B cell (primary cell): ENCODE data around the gene PPP2R2C. TPM values are rescaled to one million over a fixed set of nuclear protein-coding genes. Genes with fewer than 3 reads are reported as not detected.
A peak's percentile ranks its signal among the peaks of the same experiment; 100 is the strongest.

ENCODE experiments used
- ATAC-seq: fragments of 200-7000 bp; cut with Tn5 transposase; one replicate; pipeline ENCODE4 v1.10.0; 2021; ENCODE audit warnings: low read depth, mild to moderate bottlenecking, moderate number of reproducible peaks, moderate library complexity
- CTCF ChIA-PET: fragments of 350-600 bp; sonication (Branson Sonifier 250); formaldehyde crosslinking; loops from one replicate; lab custom pipeline; 2021; ENCODE audit warnings: antibody characterized with exemption, inconsistent platforms; lab: Charles Lee
- POLR2A ChIA-PET: fragments of 350-600 bp; sonication (Branson Sonifier 250); formaldehyde crosslinking; loops from one replicate; lab custom pipeline; 2021; ENCODE audit warnings: antibody characterized with exemption; lab: Charles Lee
- DNase-seq: peaks from one replicate; pipeline ENCODE4 v3.0.0; 2013
- H2AFZ ChIP-seq: 2 replicates; pipeline ENCODE4 v1.6.1; 2012; ENCODE audit warnings: mild to moderate bottlenecking, low read depth, low read length; ENCODE audit not compliant: insufficient read depth, poor library complexity, severe bottlenecking
- H3K27ac ChIP-seq, 2 donors: 1 replicate in 1 of 2; 2 replicates in 1 of 2; pipeline ENCODE4 v1.5.1; 2012 to 2013; ENCODE audit warnings: low read length in 2 of 2, mild to moderate bottlenecking in 2 of 2, moderate library complexity in 1 of 2
- H3K27me3 ChIP-seq, 4 experiments: fragments of 200-600 bp in 1 of 4; sonication (generic) in 1 of 4; replicated peaks in 1 of 4; 1 replicate in 2 of 4; 2 replicates in 2 of 4; pipeline versions ENCODE4 v1.6.1 to v1.7.0; 2013 to 2016; ENCODE audit warnings: low read length in 3 of 4, mild to moderate bottlenecking in 2 of 4, mixed read lengths in 1 of 4, moderate library complexity in 1 of 4; ENCODE audit not compliant: insufficient read depth in 4 of 4, control insufficient read depth in 3 of 4; ENCODE audit errors: control extremely low read depth in 1 of 4
- H3K36me3 ChIP-seq, 2 experiments: replicated peaks in 1 of 2; 1 replicate in 1 of 2; 2 replicates in 1 of 2; pipeline versions ENCODE4 v1.6.1 to v1.7.1; 2013; ENCODE audit warnings: low read length in 1 of 2; ENCODE audit not compliant: insufficient read depth in 2 of 2, control insufficient read depth in 1 of 2; ENCODE audit errors: control extremely low read depth in 1 of 2, extremely low read depth in 1 of 2
- H3K4me1 ChIP-seq, 2 donors: fragments of 200-600 bp in 1 of 2; sonication (generic) in 1 of 2; 1 replicate in 1 of 2; 2 replicates in 1 of 2; pipeline versions ENCODE4 v1.5.1 to v1.6.1; 2013 to 2017; ENCODE audit warnings: low read length in 2 of 2; ENCODE audit not compliant: control insufficient read depth in 2 of 2, insufficient read depth in 2 of 2
- H3K4me2 ChIP-seq: replicated peaks from 2 replicates; pipeline ENCODE3; 2012; ENCODE audit warnings: mild to moderate bottlenecking, low read depth, low read length; ENCODE audit not compliant: poor library complexity, severe bottlenecking
- H3K4me3 ChIP-seq, 5 experiments: fragments of 200-600 bp in 1 of 5; sonication (generic) in 1 of 5; 1 replicate in 3 of 5; 2 replicates in 2 of 5; pipeline versions ENCODE4 v1.5.1 to v1.7.0; 2011 to 2016; ENCODE audit warnings: low read length in 4 of 5, mild to moderate bottlenecking in 4 of 5, low read depth in 2 of 5, control low read depth in 1 of 5, moderate library complexity in 1 of 5; ENCODE audit not compliant: insufficient read depth in 1 of 5; ENCODE audit errors: control extremely low read depth in 1 of 5, extremely low read depth in 1 of 5
- H3K79me2 ChIP-seq: fragments of 200-600 bp; sonication (generic); one replicate; pipeline ENCODE4 v1.6.0; 2016; ENCODE audit warnings: low read length; ENCODE audit not compliant: control insufficient read depth, insufficient read depth
- H3K9ac ChIP-seq: fragments of 200-600 bp; sonication (generic); 2 replicates; pipeline ENCODE4 v1.6.1; 2017; ENCODE audit warnings: mild to moderate bottlenecking, low read length, moderate library complexity
- H3K9me3 ChIP-seq, 3 donors: one replicate each; pipeline versions ENCODE4 v1.6.1 to v1.7.1; 2013; ENCODE audit warnings: low read length in 2 of 3; ENCODE audit not compliant: control insufficient read depth in 2 of 3, insufficient read depth in 1 of 3; ENCODE audit errors: control extremely low read depth in 1 of 3
- H4K20me1 ChIP-seq: 2 replicates; pipeline ENCODE4 v1.6.0; 2012; ENCODE audit warnings: mild to moderate bottlenecking, low read length; ENCODE audit not compliant: insufficient read depth, control insufficient read depth, poor library complexity, severe bottlenecking
- H3K27ac Mint-ChIP-seq: one replicate; pipeline ENCODE4 v1.8.0; 2021; ENCODE audit warnings: mixed read lengths
- H3K27me3 Mint-ChIP-seq: one replicate; pipeline ENCODE4 v1.8.0; 2021; ENCODE audit warnings: mixed read lengths
- H3K4me1 Mint-ChIP-seq: one replicate; pipeline ENCODE4 v1.8.0; 2021; ENCODE audit warnings: mixed read lengths
- H3K4me3 Mint-ChIP-seq: one replicate; pipeline ENCODE4 v1.8.0; 2021; ENCODE audit warnings: mixed read lengths
- H3K9me3 Mint-ChIP-seq: one replicate; pipeline ENCODE4 v1.8.0; 2022; ENCODE audit warnings: mixed read lengths; ENCODE audit not compliant: insufficient read depth
- EZH2 ChIP-seq: IDR thresholded peaks from 2 replicates; pipeline ENCODE4 v1.6.1; 2012; ENCODE audit warnings: borderline replicate concordance, low read depth, mild to moderate bottlenecking, moderate library complexity, low read length; ENCODE audit not compliant: insufficient read depth, poor library complexity, severe bottlenecking
- WGBS: methylation state at CpG from one replicate; pipeline ENCODE4 v1.1.5; 2013; ENCODE audit warnings: missing lambda C conversion rate; ENCODE audit not compliant: insufficient coverage; 5-methylcytosine and 5-hydroxymethylcytosine counted together
- intact Hi-C: fragments of 100-400 bp; cut with micrococcal nuclease; formaldehyde crosslinking; loops from one replicate; pipeline ENCODE4 v1.10.0; 2022
- polyA plus RNA-seq: library from polyadenylated mRNA; depleted of rRNA; stranded (reverse); fragments of >200 nt; gene quantifications from 2 replicates; pipeline ENCODE4 v1.2.3, GENCODE V29; 2012
- total RNA-seq, 2 donors: library from RNA; stranded (reverse); fragments of 120-200 nt in 1 of 2; gene quantifications; 1 replicate in 1 of 2; 2 replicates in 1 of 2; pipeline versions ENCODE4 v1.2.3 to v1.2.4, GENCODE V29; 2013 to 2022
- TF ChIP-seq, protein P1 (sequence below): fragments of 200-600 bp; IDR thresholded peaks from one replicate; pipeline ENCODE4 v1.8.0; 2022; ENCODE audit warnings: antibody characterized with exemption, mild to moderate bottlenecking

The PPP2R2C gene
- total and polyA plus RNA-seq, 2 donors (not counting 1 experiment from before 2014, with no cell fraction given): not detected

- no peak overlapping the region for H3K4me2 ChIP-seq
- intact Hi-C loops: no loop called here
- H3K9me3 Mint-ChIP-seq: no peaks in the 10 kb centered on the region
- H3K27ac ChIP-seq: no peak overlapping the region
- no peak overlapping the region for H3K27ac Mint-ChIP-seq
- ATAC-seq: no peak
- H3K79me2 ChIP-seq: no peaks in the 10 kb centered on the region
- POLR2A ChIA-PET: no interaction called here
- WGBS: 92% methylated on average over 13 of the region's 19 CpGs
- no peak overlapping the region for H3K4me3 Mint-ChIP-seq
- no peak overlapping the region for H3K4me3 ChIP-seq
- no peak for TF ChIP-seq EZH2
- TF ChIP-seq, protein P1, sequence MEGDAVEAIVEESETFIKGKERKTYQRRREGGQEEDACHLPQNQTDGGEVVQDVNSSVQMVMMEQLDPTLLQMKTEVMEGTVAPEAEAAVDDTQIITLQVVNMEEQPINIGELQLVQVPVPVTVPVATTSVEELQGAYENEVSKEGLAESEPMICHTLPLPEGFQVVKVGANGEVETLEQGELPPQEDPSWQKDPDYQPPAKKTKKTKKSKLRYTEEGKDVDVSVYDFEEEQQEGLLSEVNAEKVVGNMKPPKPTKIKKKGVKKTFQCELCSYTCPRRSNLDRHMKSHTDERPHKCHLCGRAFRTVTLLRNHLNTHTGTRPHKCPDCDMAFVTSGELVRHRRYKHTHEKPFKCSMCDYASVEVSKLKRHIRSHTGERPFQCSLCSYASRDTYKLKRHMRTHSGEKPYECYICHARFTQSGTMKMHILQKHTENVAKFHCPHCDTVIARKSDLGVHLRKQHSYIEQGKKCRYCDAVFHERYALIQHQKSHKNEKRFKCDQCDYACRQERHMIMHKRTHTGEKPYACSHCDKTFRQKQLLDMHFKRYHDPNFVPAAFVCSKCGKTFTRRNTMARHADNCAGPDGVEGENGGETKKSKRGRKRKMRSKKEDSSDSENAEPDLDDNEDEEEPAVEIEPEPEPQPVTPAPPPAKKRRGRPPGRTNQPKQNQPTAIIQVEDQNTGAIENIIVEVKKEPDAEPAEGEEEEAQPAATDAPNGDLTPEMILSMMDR: peak; percentile 65
- H3K4me1 Mint-ChIP-seq: peaks cover 14% of the 10 kb centered on the region
- H3K4me1 ChIP-seq: peaks cover 12 to 13% of the 10 kb centered on the region in 2 donors
- H2AFZ ChIP-seq: no peak overlapping the region
- CTCF ChIA-PET: interaction anchor here (17.6 kb wide), 1 partner anchor 81 kb away, joined by 451 read pairs; no protein-coding TSS in a partner anchor
- H3K9me3 ChIP-seq: peaks cover 0 to 40% (median 4%) of the 10 kb centered on the region in 3 donors
- peaks cover 0 to 49% (median 6%) of the 10 kb centered on the region in 4 experiments for H3K27me3 ChIP-seq
- no peak for DNase-seq
- no peaks in the 10 kb centered on the region for H4K20me1 ChIP-seq
- H3K27me3 Mint-ChIP-seq: peaks cover 42% of the 10 kb centered on the region
- H3K36me3 ChIP-seq: no peaks in the 10 kb centered on the region
- no peak overlapping the region for H3K9ac ChIP-seq
Observed at GRCh38 chr4:6333301-6334202, 138.9 kb downstream of the PPP2R2C start.

GRCh38 chr4:6332669-6333050 lies 139.8 kb downstream of the PPP2R2C start:
- peaks cover 5 to 6% of the 10 kb centered on the region in 2 donors for H3K4me1 ChIP-seq
- peaks cover 36% of the 10 kb centered on the region for H3K27me3 Mint-ChIP-seq

More at GRCh38 chr4:6332669-6333050, 139.8 kb downstream of the PPP2R2C start:
- peaks cover 5% of the 10 kb centered on the region for H3K4me1 Mint-ChIP-seq
- ChIA-PET POLR2A (no interaction called here), CTCF (interaction anchor here (2.1 to 17.6 kb wide), 2 partner anchors 63 to 80 kb away, joined by 4 to 451 read pairs; partner anchors contain the start of gene WFS1)
- Histone ChIP-seq H2AFZ (no peak overlapping the region), H3K27ac (no peak overlapping the region), H3K9ac (no peak overlapping the region), H3K27me3 (peaks cover 0 to 45% (median 2%) of the 10 kb centered on the region in 4 experiments), H3K79me2 (no peaks in the 10 kb centered on the region), H3K9me3 (peaks cover 0 to 40% (median 4%) of the 10 kb centered on the region in 3 donors), H3K4me3 (no peak overlapping the region), H4K20me1 (no peaks in the 10 kb centered on the region), H3K36me3 (no peaks in the 10 kb centered on the region), H3K4me2 (no peak overlapping the region)
- TF ChIP-seq, protein P1: no peak
- no peak for TF ChIP-seq EZH2
- ATAC-seq (no peak), DNase-seq (no peak)
- no peaks in the 10 kb centered on the region for H3K9me3 Mint-ChIP-seq
- no peak overlapping the region for H3K27ac Mint-ChIP-seq
- intact Hi-C loops: no loop called here
- WGBS: 83% methylated on average over 3 of the region's 6 CpGs
- no peak overlapping the region for H3K4me3 Mint-ChIP-seq
